HUES48 (cell line): Measurements from ENCODE around the gene RPS6KA4.

Experiments used
- H3K27ac ChIP-seq: one replicate; pipeline ENCODE4 v1.7.0; 2013; ENCODE audit warnings: low read depth, low read length, inconsistent platforms
- H3K27me3 ChIP-seq: 2 replicates; pipeline ENCODE4 v1.6.1; 2013; ENCODE audit warnings: mild to moderate bottlenecking, low read length; ENCODE audit not compliant: control insufficient read depth, insufficient read depth
- H3K36me3 ChIP-seq: 2 replicates; pipeline ENCODE4 v1.6.1; 2013; ENCODE audit warnings: low read length; ENCODE audit not compliant: control insufficient read depth, insufficient read depth
- H3K4me1 ChIP-seq: 2 replicates; pipeline ENCODE4 v1.6.1; 2013; ENCODE audit warnings: mild to moderate bottlenecking, low read length; ENCODE audit not compliant: control insufficient read depth, insufficient read depth
- H3K4me3 ChIP-seq: 2 replicates; pipeline ENCODE4 v1.5.1; 2013; ENCODE audit warnings: mild to moderate bottlenecking, low read depth, low read length
- H3K9ac ChIP-seq: 2 replicates; pipeline ENCODE4 v1.6.1; 2013; ENCODE audit warnings: mild to moderate bottlenecking, low read depth, low read length, moderate library complexity
- H3K9me3 ChIP-seq: 2 replicates; pipeline ENCODE4 v1.6.1; 2013; ENCODE audit warnings: low read length; ENCODE audit not compliant: control insufficient read depth, insufficient read depth

RPS6KA4 gene

GRCh38 chr11:64383580-64383979 is 24.6 kb downstream of the RPS6KA4 start:
- Histone ChIP-seq H3K36me3 (no peaks in the 10 kb centered on the region), H3K9me3 (no peaks in the 10 kb centered on the region), H3K4me3 (no peak overlapping the region), H3K27ac (no peak overlapping the region), H3K9ac (no peak overlapping the region), H3K4me1 (no peaks in the 10 kb centered on the region), H3K27me3 (no peaks in the 10 kb centered on the region)

DNA sequence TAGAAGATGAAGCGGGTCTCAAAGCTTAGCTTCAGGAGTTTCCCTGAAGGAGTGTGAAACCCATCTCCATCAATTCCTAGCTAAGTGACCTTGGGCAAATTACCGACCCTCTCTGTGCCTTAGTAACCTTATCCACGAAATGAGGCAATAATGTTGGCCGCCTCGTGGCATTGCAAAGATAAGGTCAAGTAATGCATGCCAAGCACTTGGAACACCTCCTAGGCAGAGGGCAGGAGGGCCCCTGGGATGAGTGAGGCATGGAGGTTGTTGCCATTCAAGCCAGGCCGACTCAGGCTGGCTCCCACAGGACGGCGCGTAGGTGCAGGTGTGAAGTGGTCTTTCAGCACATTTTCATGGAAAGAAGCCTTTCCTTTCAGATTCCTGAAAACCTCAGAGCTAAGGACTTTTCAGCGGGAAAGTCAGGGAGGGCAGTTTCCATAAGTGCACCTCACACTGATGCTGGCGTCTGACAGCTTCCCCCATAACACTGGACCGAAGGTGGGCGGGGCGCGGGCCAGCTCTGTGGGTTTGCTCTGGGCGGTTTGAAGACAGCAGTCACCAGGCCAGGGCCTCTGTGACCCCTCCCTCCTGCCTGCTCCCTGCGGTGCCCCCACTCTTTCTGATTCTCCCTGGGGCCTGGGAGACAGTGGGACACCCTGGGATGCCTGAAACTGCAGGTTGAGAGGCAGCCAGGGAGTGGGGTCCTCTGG is 25.2 kb downstream of the RPS6KA4 start:
- H3K27me3 ChIP-seq: no peaks in the 10 kb centered on the region
- no peaks in the 10 kb centered on the region for H3K36me3 ChIP-seq
- no peak overlapping the region for H3K9ac ChIP-seq
- H3K4me3 ChIP-seq: no peak overlapping the region
- no peaks in the 10 kb centered on the region for H3K9me3 ChIP-seq
- H3K4me1 ChIP-seq: no peaks in the 10 kb centered on the region
- H3K27ac ChIP-seq: no peak overlapping the region

GRCh38 chr11:64384981-64385944 is 26.3 kb downstream of the RPS6KA4 start:
- Histone ChIP-seq H3K27me3 (no peaks in the 10 kb centered on the region), H3K4me3 (no peak overlapping the region), H3K36me3 (no peaks in the 10 kb centered on the region), H3K4me1 (no peaks in the 10 kb centered on the region), H3K27ac (no peak overlapping the region), H3K9ac (no peak overlapping the region), H3K9me3 (no peaks in the 10 kb centered on the region)

GRCh38 chr11:64385945-64386704 is 27.2 kb downstream of the RPS6KA4 start:
- Histone ChIP-seq H3K9ac (no peak overlapping the region), H3K27ac (no peak overlapping the region), H3K9me3 (no peaks in the 10 kb centered on the region), H3K4me1 (no peaks in the 10 kb centered on the region), H3K4me3 (no peak overlapping the region), H3K27me3 (no peaks in the 10 kb centered on the region), H3K36me3 (no peaks in the 10 kb centered on the region)

GRCh38 chr11:64387916-64388315 is 29.0 kb downstream of the RPS6KA4 start:
- H3K4me1 ChIP-seq: no peaks in the 10 kb centered on the region
- no peaks in the 10 kb centered on the region for H3K36me3 ChIP-seq
- no peaks in the 10 kb centered on the region for H3K27me3 ChIP-seq
- H3K4me3 ChIP-seq: no peak overlapping the region
- no peak overlapping the region for H3K27ac ChIP-seq
- no peak overlapping the region for H3K9ac ChIP-seq
- no peaks in the 10 kb centered on the region for H3K9me3 ChIP-seq

DNA sequence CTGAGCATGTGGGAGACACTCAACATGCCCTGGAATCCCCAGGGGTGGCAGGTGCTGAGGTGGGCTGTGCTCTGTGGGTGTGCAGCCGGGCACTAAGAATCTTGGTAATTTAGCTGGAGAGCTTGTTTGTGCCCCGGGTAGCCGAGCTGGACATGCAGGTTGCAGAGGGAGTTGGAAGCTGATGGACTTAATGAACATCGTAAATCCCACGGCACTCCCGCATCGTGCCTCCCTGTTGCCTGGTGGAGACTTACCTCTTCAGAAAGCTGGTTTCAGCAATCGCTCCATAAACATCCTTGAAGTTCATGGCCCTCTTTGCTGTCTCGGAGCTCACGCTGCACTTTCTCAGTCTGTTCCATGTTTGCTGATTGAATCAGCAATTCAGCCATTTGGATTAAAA is 29.9 kb downstream of the RPS6KA4 start:
- Histone ChIP-seq H3K27me3 (no peaks in the 10 kb centered on the region), H3K9ac (no peak overlapping the region), H3K9me3 (no peaks in the 10 kb centered on the region), H3K4me1 (no peaks in the 10 kb centered on the region), H3K36me3 (no peaks in the 10 kb centered on the region), H3K27ac (no peak overlapping the region), H3K4me3 (no peak overlapping the region)

DNA sequence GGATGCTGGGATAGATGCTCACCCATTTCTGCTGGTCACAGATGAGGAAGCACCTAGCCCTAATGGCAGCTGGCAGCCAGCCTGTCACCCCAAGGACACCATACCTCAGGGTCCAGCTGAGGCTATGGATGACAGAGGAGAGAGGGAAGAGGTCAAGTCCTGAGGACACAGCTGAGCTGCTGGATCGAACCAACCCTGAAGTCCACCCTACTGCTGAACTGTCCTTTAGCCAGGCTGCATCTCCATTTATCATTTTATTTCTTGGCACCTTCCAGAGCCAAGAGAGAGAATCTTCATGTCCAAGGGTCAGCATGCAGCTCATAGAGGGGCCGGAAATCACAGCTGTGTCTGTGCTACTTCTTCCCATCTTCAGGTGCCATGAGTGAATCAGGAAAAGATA is 30.9 kb downstream of the RPS6KA4 start:
- H3K36me3 ChIP-seq: no peaks in the 10 kb centered on the region
- H3K4me1 ChIP-seq: no peaks in the 10 kb centered on the region
- no peak overlapping the region for H3K4me3 ChIP-seq
- H3K9me3 ChIP-seq: no peaks in the 10 kb centered on the region
- H3K9ac ChIP-seq: no peak overlapping the region
- H3K27me3 ChIP-seq: no peaks in the 10 kb centered on the region
- no peak overlapping the region for H3K27ac ChIP-seq

DNA sequence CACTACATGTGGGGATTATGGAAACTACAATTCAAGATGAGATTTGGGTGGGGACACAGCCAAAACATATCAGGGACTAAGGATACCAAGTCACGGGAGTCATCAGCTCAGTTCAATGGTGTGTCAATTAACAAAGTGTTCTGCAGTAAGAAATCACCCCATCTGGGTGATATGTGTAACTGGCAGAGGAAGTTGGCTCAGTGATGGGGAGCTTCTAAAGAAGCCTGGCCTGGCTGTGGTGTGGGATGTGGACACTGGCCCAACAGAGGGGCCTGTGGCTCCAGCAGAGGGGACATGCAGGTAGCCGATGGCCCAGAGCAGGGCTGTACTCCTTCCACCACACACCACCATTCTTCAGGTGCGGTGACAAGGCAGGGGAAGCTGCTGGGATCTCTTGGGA is 31.6 kb downstream of the RPS6KA4 start:
- peaks cover 2% of the 10 kb centered on the region; the same call in 1 of the 2 replicates for H3K4me1 ChIP-seq
- H3K27me3 ChIP-seq: no peaks in the 10 kb centered on the region
- H3K9ac ChIP-seq: no peak overlapping the region
- H3K36me3 ChIP-seq: no peaks in the 10 kb centered on the region
- no peaks in the 10 kb centered on the region for H3K9me3 ChIP-seq
- no peak overlapping the region for H3K27ac ChIP-seq
- H3K4me3 ChIP-seq: no peak overlapping the region

DNA sequence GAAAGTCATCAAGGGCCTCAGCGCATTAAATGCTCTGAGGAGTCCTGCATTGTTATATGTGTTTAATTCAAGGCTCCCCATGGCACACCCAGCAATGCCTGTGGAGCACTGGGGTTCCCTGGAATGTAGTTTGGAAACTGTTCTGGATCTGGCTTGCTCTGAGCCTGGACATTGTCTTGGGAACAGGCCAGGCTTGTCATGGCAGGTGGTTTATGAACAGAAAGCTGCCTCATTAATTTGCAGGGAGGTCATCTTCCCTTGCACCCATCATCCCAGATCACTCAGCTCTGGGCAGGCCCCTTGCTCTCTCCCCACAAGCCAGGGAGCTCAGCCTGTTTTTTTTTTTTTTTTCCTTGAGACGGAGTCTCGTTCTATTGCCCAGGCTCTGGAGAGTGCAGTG is 32.9 kb downstream of the RPS6KA4 start:
- H3K27ac ChIP-seq: no peak overlapping the region

DNA sequence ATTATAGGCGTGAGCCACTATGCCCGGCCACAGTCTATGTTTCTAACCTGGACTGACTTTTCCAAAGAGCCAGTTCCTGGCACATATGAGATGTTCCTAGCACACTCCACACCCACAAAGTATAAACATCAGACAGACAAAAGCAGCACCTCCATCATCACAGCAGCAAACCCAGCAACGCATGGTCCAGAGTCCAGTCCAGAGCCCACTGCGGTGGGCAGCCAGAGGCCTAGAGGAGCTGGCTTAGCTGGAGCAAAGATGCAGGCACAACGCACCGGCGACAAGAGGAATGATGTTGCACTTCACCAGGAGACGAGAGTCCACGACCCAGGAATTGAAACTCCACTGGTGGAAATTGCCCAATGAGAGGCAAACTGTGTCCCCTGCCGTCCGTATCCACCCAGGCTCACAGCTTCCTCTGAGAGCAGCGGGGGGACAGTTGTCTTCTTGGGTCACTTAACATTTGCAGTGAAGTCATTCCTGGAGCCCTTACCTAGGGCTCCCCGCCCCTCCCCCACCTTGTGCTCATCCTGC is 36.6 kb downstream of the RPS6KA4 start:
- Histone ChIP-seq H3K9ac (no peak overlapping the region), H3K27ac (peak overlapping the region; percentile 52), H3K36me3 (no peaks in the 10 kb centered on the region), H3K9me3 (no peaks in the 10 kb centered on the region), H3K4me3 (no peak overlapping the region), H3K27me3 (no peaks in the 10 kb centered on the region), H3K4me1 (peaks cover 11% of the 10 kb centered on the region)

More for the DNA sequence above, 32.9 kb downstream of the RPS6KA4 start:
- Histone ChIP-seq H3K4me3 (no peak overlapping the region), H3K27me3 (no peaks in the 10 kb centered on the region), H3K4me1 (peaks cover 11% of the 10 kb centered on the region), H3K9me3 (no peaks in the 10 kb centered on the region), H3K9ac (no peak overlapping the region), H3K36me3 (no peaks in the 10 kb centered on the region)
